SK-N-SH (cell line): Measurements from ENCODE around the gene TTC38. TPM values are rescaled to one million over a fixed set of nuclear protein-coding genes. Genes with fewer than 3 reads are reported as not detected.

ENCODE experiments used
- CTCF ChIA-PET: fragments of 300-600, 350-600 bp; formaldehyde crosslinking; extraction: SDS; loops from one replicate; lab custom pipeline; 2021; lab: Yijun Ruan, JAX
- POLR2A ChIA-PET: fragments of 350-600 bp; sonication (Branson Sonifier 250); formaldehyde crosslinking; extraction: SDS; loops from one replicate; lab custom pipeline; 2020; ENCODE audit warnings: antibody characterized with exemption, inconsistent platforms; lab: Yijun Ruan, JAX
- DNase-seq: peaks from one replicate; pipeline ENCODE4 v3.0.0; 2012
- H2AFZ ChIP-seq: fragments of 200-600 bp; sonication (generic); 2 replicates; pipeline ENCODE4 v1.8.1; 2016; ENCODE audit warnings: antibody characterized with exemption, mild to moderate bottlenecking, low read depth
- H3F3A ChIP-seq: fragments of 200-600 bp; sonication (generic); replicated peaks from 2 replicates; pipeline ENCODE3; 2016; ENCODE audit warnings: antibody characterized with exemption, mild to moderate bottlenecking; ENCODE audit not compliant: insufficient read depth
- H3K27ac ChIP-seq, 2 experiments: fragments of 200-500 bp in 1 of 2; fragments of 200-600 bp in 1 of 2; sonication (Bioruptor generic) in 1 of 2; sonication (generic), shearing (Covaris generic) in 1 of 2; 2 replicates each; pipeline versions ENCODE4 v1.5.1 to v1.6.1; 2014 to 2016; ENCODE audit warnings: low read depth in 2 of 2, inconsistent platforms in 1 of 2, low read length in 1 of 2, mild to moderate bottlenecking in 1 of 2, mixed read lengths in 1 of 2
- H3K27me3 ChIP-seq: fragments of 200-600 bp; sonication (generic), shearing (Covaris generic); 2 replicates; pipeline ENCODE4 v1.6.1; 2016; ENCODE audit warnings: mixed run types; ENCODE audit not compliant: insufficient read depth
- H3K36me3 ChIP-seq, 2 experiments: fragments of 200-500 bp in 1 of 2; fragments of 200-600 bp in 1 of 2; sonication (Bioruptor generic) in 1 of 2; sonication (generic) in 1 of 2; replicated peaks in 1 of 2; 2 replicates each; pipeline versions ENCODE3 to v1.5.1; 2014 to 2016; ENCODE audit warnings: low read length in 1 of 2, mild to moderate bottlenecking in 1 of 2; ENCODE audit not compliant: insufficient read depth in 2 of 2, control insufficient read depth in 1 of 2
- H3K4me1 ChIP-seq, 2 experiments: fragments of 200-500 bp in 1 of 2; fragments of 200-600 bp in 1 of 2; sonication (Bioruptor generic) in 1 of 2; sonication (generic), shearing (Covaris generic) in 1 of 2; 2 replicates each; pipeline versions ENCODE4 v1.5.1 to v1.6.1; 2014 to 2016; ENCODE audit warnings: low read depth in 1 of 2, low read length in 1 of 2, mixed run types in 1 of 2; ENCODE audit not compliant: insufficient read depth in 2 of 2, control insufficient read depth in 1 of 2
- H3K4me2 ChIP-seq: fragments of 200-600 bp; sonication (generic), shearing (Covaris generic); 2 replicates; pipeline ENCODE4 v1.6.1; 2017; ENCODE audit warnings: mixed run types
- H3K4me3 ChIP-seq, 2 experiments: fragments of 200-500 bp in 1 of 2; fragments of 200-600 bp in 1 of 2; sonication (Bioruptor generic) in 1 of 2; sonication (generic), shearing (Covaris generic) in 1 of 2; 2 replicates each; pipeline versions ENCODE4 v1.5.1 to v1.8.1; 2014 to 2016; ENCODE audit warnings: low read depth in 2 of 2, inconsistent platforms in 1 of 2, low read length in 1 of 2, mild to moderate bottlenecking in 1 of 2, mixed read lengths in 1 of 2, moderate library complexity in 1 of 2
- H3K79me2 ChIP-seq: fragments of 200-600 bp; sonication (generic); 2 replicates; pipeline ENCODE4 v1.8.1; 2017; ENCODE audit warnings: mild to moderate bottlenecking; ENCODE audit not compliant: insufficient read depth
- H3K9ac ChIP-seq: fragments of 200-600 bp; sonication (generic); 2 replicates; pipeline ENCODE4 v1.6.1; 2017; ENCODE audit warnings: mixed run types
- H3K9me2 ChIP-seq: fragments of 200-600 bp; sonication (generic); 2 replicates; pipeline ENCODE4 v1.6.1; 2017; ENCODE audit warnings: mixed run types
- H3K9me3 ChIP-seq: fragments of 200-600 bp; sonication (generic); 2 replicates; pipeline ENCODE4 v1.6.1; 2017; ENCODE audit warnings: mixed run types, mild to moderate bottlenecking, moderate library complexity
- H4K20me1 ChIP-seq: fragments of 200-600 bp; sonication (generic); 2 replicates; pipeline ENCODE4 v1.6.1; 2017; ENCODE audit warnings: mild to moderate bottlenecking, mixed run types; ENCODE audit not compliant: insufficient read depth
- CHD2 ChIP-seq: fragments of 150-350 bp; IDR thresholded peaks from 2 replicates; pipeline ENCODE4 v1.6.1; 2018; ENCODE audit warnings: low read length; ENCODE audit not compliant: partially characterized antibody
- ELF1 ChIP-seq: IDR thresholded peaks from 2 replicates; pipeline ENCODE4 v1.4.0; 2012
- FOSL2 ChIP-seq: IDR thresholded peaks from 2 replicates; pipeline ENCODE4 v1.4.0; 2012; ENCODE audit warnings: low read depth, mild to moderate bottlenecking, moderate library complexity, borderline replicate concordance
- FOXJ3 ChIP-seq: sonication (generic); formaldehyde crosslinking; IDR thresholded peaks from 2 replicates; pipeline ENCODE4 v1.5.1; 2020; ENCODE audit warnings: mild to moderate bottlenecking, missing genetic modification reagents
- FOXM1 ChIP-seq: IDR thresholded peaks from 2 replicates; pipeline ENCODE4 v1.4.0; 2012; ENCODE audit warnings: low read depth, mild to moderate bottlenecking
- JUND ChIP-seq: IDR thresholded peaks from 2 replicates; pipeline ENCODE4 v1.4.0; 2012
- MAX ChIP-seq: IDR thresholded peaks from 2 replicates; pipeline ENCODE4 v1.4.0; 2012; ENCODE audit warnings: low read depth
- MEF2A ChIP-seq: IDR thresholded peaks from 2 replicates; pipeline ENCODE4 v1.4.0; 2012; ENCODE audit warnings: low read depth, borderline replicate concordance
- MXI1 ChIP-seq: IDR thresholded peaks from 2 replicates; pipeline ENCODE4 v1.6.1; 2012; ENCODE audit warnings: mild to moderate bottlenecking, low read depth, low read length, improper control_type of control experiment
- NRF1 ChIP-seq: IDR thresholded peaks from 2 replicates; pipeline ENCODE4 v1.6.1; 2012; ENCODE audit warnings: low read depth, mild to moderate bottlenecking, low read length
- REST ChIP-seq: IDR thresholded peaks from 2 replicates; pipeline ENCODE4 v1.6.1; 2012; ENCODE audit warnings: mild to moderate bottlenecking, low read depth, low read length, moderate library complexity
- SIN3A ChIP-seq: IDR thresholded peaks from 2 replicates; pipeline ENCODE4 v1.6.1; 2012; ENCODE audit warnings: low read depth, mild to moderate bottlenecking, low read length, moderate library complexity, borderline replicate concordance
- TEAD4 ChIP-seq: IDR thresholded peaks from 2 replicates; pipeline ENCODE4 v1.4.0; 2012; ENCODE audit warnings: mild to moderate bottlenecking, borderline replicate concordance; ENCODE audit not compliant: insufficient read depth
- YY1 ChIP-seq: IDR thresholded peaks from 2 replicates; pipeline ENCODE4 v1.4.0; 2012; ENCODE audit warnings: low read depth, mild to moderate bottlenecking
- WGBS: methylation state at CpG from one replicate; pipeline ENCODE4 v1.1.6; 2017; ENCODE audit warnings: low lambda C conversion rate; 5-methylcytosine and 5-hydroxymethylcytosine counted together
- polyA plus RNA-seq, 3 experiments: library from polyadenylated mRNA; depleted of rRNA; stranded (reverse); fragments of >200 nt; gene quantifications; 2 replicates each; pipeline ENCODE4 v1.2.3, GENCODE V29; 2012
- TF ChIP-seq, protein P1 (sequence below): fragments of 200-600 bp; sonication (generic); IDR thresholded peaks from 2 replicates; pipeline ENCODE4 v1.6.1; 2017; ENCODE audit warnings: antibody characterized with exemption, mild to moderate bottlenecking, moderate library complexity
- TF ChIP-seq, protein P2 (sequence below): IDR thresholded peaks from 2 replicates; pipeline ENCODE4 v1.4.0; 2012; ENCODE audit warnings: low read depth, borderline replicate concordance
- TF ChIP-seq, protein P3 (sequence below): fragments of 150-350 bp; IDR thresholded peaks from 2 replicates; pipeline ENCODE4 v1.6.1; 2017; ENCODE audit warnings: antibody characterized with exemption, low read length, low read depth, borderline replicate concordance
- TF ChIP-seq, protein P4 (sequence below): IDR thresholded peaks from 2 replicates; pipeline ENCODE4; 2012

TTC38 gene
- polyA plus RNA-seq, 1 of the 3 experiments (the other 2 are of a cell fraction) = 24.0 TPM

DNA sequence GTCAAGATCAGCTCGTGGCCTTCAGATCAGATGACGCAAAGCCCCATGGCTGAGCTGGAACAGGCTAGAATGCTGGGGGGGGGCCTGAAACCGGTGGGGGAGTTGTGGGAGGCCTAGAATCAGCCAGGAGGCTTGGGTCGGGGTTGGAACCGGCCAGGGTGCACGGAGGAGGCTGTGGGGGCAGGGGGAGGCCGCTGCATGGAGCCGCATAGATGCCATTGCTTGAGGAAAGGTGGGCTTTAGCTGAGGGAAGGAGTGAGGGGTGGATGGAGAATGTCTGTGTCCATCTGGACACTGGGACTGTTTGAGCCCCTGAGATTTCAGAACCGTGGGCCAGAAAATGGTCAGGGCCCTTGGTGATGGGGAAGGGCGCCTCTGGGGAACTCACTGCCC lies 42.9 kb upstream of the TTC38 start:
- Histone ChIP-seq H3K27me3 (no peaks in the 10 kb centered on the region), H3F3A (no peaks in the 10 kb centered on the region), H3K9me2 (no peaks in the 10 kb centered on the region), H4K20me1 (no peaks in the 10 kb centered on the region), H3K27ac (no peak overlapping the region), H3K9ac (no peak overlapping the region), H3K36me3 (peaks cover 4 to 11% of the 10 kb centered on the region in 2 experiments), H3K4me1 (peaks cover 0 to 5% of the 10 kb centered on the region in 2 experiments; a peak in 1 of 4 replicates), H2AFZ (no peak overlapping the region), H3K4me2 (no peak overlapping the region), H3K79me2 (no peaks in the 10 kb centered on the region), H3K9me3 (no peaks in the 10 kb centered on the region), H3K4me3 (no peak overlapping the region)
- ChIA-PET POLR2A (no interaction called here), CTCF (no interaction called here)
- TF ChIP-seq YY1 (no peak), FOXJ3 (no peak), JUND (no peak), MEF2A (no peak), ELF1 (no peak), REST (no peak), CHD2 (no peak), SIN3A (no peak), FOXM1 (no peak), MXI1 (no peak), FOSL2 (no peak), NRF1 (no peak), MAX (no peak), TEAD4 (no peak)
- TF ChIP-seq, protein P1, sequence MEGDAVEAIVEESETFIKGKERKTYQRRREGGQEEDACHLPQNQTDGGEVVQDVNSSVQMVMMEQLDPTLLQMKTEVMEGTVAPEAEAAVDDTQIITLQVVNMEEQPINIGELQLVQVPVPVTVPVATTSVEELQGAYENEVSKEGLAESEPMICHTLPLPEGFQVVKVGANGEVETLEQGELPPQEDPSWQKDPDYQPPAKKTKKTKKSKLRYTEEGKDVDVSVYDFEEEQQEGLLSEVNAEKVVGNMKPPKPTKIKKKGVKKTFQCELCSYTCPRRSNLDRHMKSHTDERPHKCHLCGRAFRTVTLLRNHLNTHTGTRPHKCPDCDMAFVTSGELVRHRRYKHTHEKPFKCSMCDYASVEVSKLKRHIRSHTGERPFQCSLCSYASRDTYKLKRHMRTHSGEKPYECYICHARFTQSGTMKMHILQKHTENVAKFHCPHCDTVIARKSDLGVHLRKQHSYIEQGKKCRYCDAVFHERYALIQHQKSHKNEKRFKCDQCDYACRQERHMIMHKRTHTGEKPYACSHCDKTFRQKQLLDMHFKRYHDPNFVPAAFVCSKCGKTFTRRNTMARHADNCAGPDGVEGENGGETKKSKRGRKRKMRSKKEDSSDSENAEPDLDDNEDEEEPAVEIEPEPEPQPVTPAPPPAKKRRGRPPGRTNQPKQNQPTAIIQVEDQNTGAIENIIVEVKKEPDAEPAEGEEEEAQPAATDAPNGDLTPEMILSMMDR = no peak
- TF ChIP-seq, protein P2, sequence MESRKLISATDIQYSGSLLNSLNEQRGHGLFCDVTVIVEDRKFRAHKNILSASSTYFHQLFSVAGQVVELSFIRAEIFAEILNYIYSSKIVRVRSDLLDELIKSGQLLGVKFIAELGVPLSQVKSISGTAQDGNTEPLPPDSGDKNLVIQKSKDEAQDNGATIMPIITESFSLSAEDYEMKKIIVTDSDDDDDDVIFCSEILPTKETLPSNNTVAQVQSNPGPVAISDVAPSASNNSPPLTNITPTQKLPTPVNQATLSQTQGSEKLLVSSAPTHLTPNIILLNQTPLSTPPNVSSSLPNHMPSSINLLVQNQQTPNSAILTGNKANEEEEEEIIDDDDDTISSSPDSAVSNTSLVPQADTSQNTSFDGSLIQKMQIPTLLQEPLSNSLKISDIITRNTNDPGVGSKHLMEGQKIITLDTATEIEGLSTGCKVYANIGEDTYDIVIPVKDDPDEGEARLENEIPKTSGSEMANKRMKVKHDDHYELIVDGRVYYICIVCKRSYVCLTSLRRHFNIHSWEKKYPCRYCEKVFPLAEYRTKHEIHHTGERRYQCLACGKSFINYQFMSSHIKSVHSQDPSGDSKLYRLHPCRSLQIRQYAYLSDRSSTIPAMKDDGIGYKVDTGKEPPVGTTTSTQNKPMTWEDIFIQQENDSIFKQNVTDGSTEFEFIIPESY = no peak
- TF ChIP-seq, protein P3, sequence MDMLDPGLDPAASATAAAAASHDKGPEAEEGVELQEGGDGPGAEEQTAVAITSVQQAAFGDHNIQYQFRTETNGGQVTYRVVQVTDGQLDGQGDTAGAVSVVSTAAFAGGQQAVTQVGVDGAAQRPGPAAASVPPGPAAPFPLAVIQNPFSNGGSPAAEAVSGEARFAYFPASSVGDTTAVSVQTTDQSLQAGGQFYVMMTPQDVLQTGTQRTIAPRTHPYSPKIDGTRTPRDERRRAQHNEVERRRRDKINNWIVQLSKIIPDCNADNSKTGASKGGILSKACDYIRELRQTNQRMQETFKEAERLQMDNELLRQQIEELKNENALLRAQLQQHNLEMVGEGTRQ = no peak
- TF ChIP-seq, protein P4, sequence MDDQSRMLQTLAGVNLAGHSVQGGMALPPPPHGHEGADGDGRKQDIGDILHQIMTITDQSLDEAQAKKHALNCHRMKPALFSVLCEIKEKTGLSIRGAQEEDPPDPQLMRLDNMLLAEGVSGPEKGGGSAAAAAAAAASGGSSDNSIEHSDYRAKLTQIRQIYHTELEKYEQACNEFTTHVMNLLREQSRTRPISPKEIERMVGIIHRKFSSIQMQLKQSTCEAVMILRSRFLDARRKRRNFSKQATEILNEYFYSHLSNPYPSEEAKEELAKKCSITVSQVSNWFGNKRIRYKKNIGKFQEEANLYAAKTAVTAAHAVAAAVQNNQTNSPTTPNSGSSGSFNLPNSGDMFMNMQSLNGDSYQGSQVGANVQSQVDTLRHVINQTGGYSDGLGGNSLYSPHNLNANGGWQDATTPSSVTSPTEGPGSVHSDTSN = no peak
- no peak for DNase-seq
- 93% methylated on average over 10 of the region's 10 CpGs for WGBS
